Hepatocyte (in vitro differentiated cells): Measurements from ENCODE around the gene S1PR2. TPM values are rescaled to one million over a fixed set of nuclear protein-coding genes. Genes with fewer than 3 reads are reported as not detected.

Experiments used
- DNase-seq: peaks from one replicate; pipeline ENCODE4 v3.0.0-alpha.2; 2016; ENCODE audit warnings: low spot score
- H2AFZ ChIP-seq: fragments of 200-600 bp; sonication (generic); 2 replicates; pipeline ENCODE4 v1.6.0; 2016; ENCODE audit warnings: antibody characterized with exemption, mild to moderate bottlenecking
- H3K27ac ChIP-seq: fragments of 200-600 bp; sonication (generic); 2 replicates; pipeline ENCODE4 v1.5.1; 2016; ENCODE audit warnings: mild to moderate bottlenecking
- H3K27me3 ChIP-seq: fragments of 200-600 bp; sonication (generic); 2 replicates; pipeline ENCODE4 v1.6.1; 2016
- H3K36me3 ChIP-seq: fragments of 200-600 bp; sonication (generic); replicated peaks from 2 replicates; pipeline ENCODE4 v1.5.1; 2016; ENCODE audit warnings: low read depth; ENCODE audit not compliant: insufficient read depth
- H3K4me1 ChIP-seq: fragments of 200-600 bp; sonication (generic); 2 replicates; pipeline ENCODE4 v1.5.1; 2016; ENCODE audit warnings: mild to moderate bottlenecking, moderate library complexity; ENCODE audit not compliant: insufficient read depth
- H3K4me2 ChIP-seq: fragments of 200-600 bp; sonication (generic); 2 replicates; pipeline ENCODE4 v1.6.0; 2016
- H3K4me3 ChIP-seq: fragments of 200-600 bp; sonication (generic); 2 replicates; pipeline ENCODE4 v1.5.1; 2016; ENCODE audit warnings: mild to moderate bottlenecking
- H3K79me2 ChIP-seq: fragments of 200-600 bp; sonication (generic); 2 replicates; pipeline ENCODE4 v1.6.0; 2017; ENCODE audit warnings: mild to moderate bottlenecking
- H3K9me2 ChIP-seq: fragments of 200-600 bp; sonication (generic); replicated peaks from 2 replicates; pipeline ENCODE4 v1.6.0; 2017; ENCODE audit warnings: mild to moderate bottlenecking; ENCODE audit not compliant: insufficient read depth
- H3K9me3 ChIP-seq: fragments of 200-600 bp; sonication (generic); 2 replicates; pipeline ENCODE4 v1.5.1; 2016; ENCODE audit warnings: low read depth, mild to moderate bottlenecking
- H4K20me1 ChIP-seq: fragments of 200-600 bp; sonication (generic); 2 replicates; pipeline ENCODE4 v1.6.0; 2016; ENCODE audit warnings: mild to moderate bottlenecking; ENCODE audit not compliant: insufficient read depth, poor library complexity, severe bottlenecking
- CTCF ChIP-seq: fragments of 200-600 bp; sonication (generic); IDR thresholded peaks from 2 replicates; pipeline ENCODE4 v1.5.1; 2016; ENCODE audit warnings: antibody characterized with exemption, mild to moderate bottlenecking; ENCODE audit not compliant: poor library complexity
- EZH2 ChIP-seq: fragments of 200-600 bp; sonication (generic); IDR thresholded peaks from 2 replicates; pipeline ENCODE4 v1.6.1; 2016; ENCODE audit warnings: antibody characterized with exemption, mild to moderate bottlenecking, borderline replicate concordance
- EZH2phosphoT487 ChIP-seq: fragments of 200-600 bp; sonication (generic); IDR thresholded peaks from one replicate; pipeline ENCODE4 v1.6.1; 2018; ENCODE audit warnings: antibody characterized with exemption, mild to moderate bottlenecking, low read depth, moderate library complexity; ENCODE audit not compliant: unreplicated experiment, severe bottlenecking
- WGBS: methylation state at CpG from one replicate; pipeline ENCODE4 v1.1.6; 2016; ENCODE audit warnings: low lambda C conversion rate; ENCODE audit errors: missing lambda C conversion rate; 5-methylcytosine and 5-hydroxymethylcytosine counted together
- polyA plus RNA-seq: library from polyadenylated mRNA; unstranded; fragments of >200 nt; fragmentation: Nextera tagmentation; extraction: Ambion mirVana; gene quantifications from 2 replicates; pipeline ENCODE4 v1.2.1, GENCODE V29; 2016
- total RNA-seq: library from RNA; depleted of rRNA; stranded (reverse); fragments of >200 nt; gene quantifications from 2 replicates; pipeline ENCODE4 v1.2.3, GENCODE V29; 2014

S1PR2 gene
- total and polyA plus RNA-seq, 2 experiments from 2014 or later: 8.6 to 16.1 TPM

- Histone ChIP-seq H3K9me3 (no peaks in the 10 kb centered on the region), H3K36me3 (no peaks in the 10 kb centered on the region), H3K4me2 (peak overlapping the region; percentile 81), H2AFZ (peak overlapping the region; percentile 31), H3K27me3 (no peaks in the 10 kb centered on the region), H3K27ac (peak overlapping the region; percentile 4), H3K79me2 (peaks cover 42% of the 10 kb centered on the region), H3K4me1 (peaks cover 7% of the 10 kb centered on the region), H3K4me3 (peak overlapping the region; percentile 37), H4K20me1 (no peaks in the 10 kb centered on the region), H3K9me2 (no peaks in the 10 kb centered on the region)
- TF ChIP-seq EZH2phosphoT487 (no peak), CTCF (no peak), EZH2 (no peak)
- no peak for DNase-seq
- WGBS: 33% methylated on average over 6 of the region's 6 CpGs
Measured at GRCh38 chr19:10195199-10195519, 36.0 kb downstream of the S1PR2 start.

DNA sequence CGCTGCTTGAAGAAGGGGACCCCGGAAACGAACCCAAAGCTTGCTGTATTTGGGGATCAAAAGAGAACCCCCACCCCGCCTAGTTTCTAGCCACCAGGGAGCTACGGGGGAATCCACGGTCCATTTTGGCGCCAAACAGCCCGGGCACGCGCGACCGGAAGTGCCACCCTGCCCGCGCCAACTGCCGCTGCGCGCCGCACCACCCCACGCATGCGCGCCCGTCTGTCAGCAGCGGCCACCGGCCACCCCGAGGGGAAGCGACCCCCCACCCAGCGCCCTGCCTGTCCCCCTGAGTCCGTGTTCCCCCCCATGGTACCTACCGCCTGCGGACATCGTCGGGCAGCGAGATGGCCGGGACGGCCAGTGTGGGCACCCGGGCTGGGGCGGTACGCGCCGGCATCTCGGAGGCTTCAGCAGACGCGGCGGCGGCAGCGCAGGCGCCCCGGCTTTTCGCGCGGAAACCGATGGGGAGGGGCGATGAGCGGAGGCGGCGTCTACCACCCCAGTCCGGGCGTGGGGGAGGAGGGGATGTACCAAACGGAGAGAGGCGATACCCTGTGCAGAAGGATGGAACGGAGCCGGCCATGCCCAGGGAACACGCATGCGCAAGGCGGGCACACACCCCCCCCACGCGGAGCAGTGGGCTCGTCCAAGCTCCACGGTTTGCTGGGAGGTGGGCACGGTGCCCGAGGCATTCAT, 36.5 kb downstream of the S1PR2 start, which contains the start of gene DNMT1:
TSS of gene DNMT1 (minus strand) at position 454 of the 699 bp plus-strand sequence. CDS start at position 400, 54 bp downstream.
- DNase-seq: peak; percentile 98
- Histone ChIP-seq H3K27me3 (no peaks in the 10 kb centered on the region), H3K9me3 (no peaks in the 10 kb centered on the region), H3K79me2 (peaks cover 47% of the 10 kb centered on the region), H2AFZ (peak within 1 kb of the TSS; percentile 83), H3K4me1 (peaks cover 7% of the 10 kb centered on the region), H3K36me3 (no peaks in the 10 kb centered on the region), H3K9me2 (no peaks in the 10 kb centered on the region), H4K20me1 (no peaks in the 10 kb centered on the region), H3K4me3 (peak within 1 kb of the TSS; percentile 87), H3K27ac (peak within 1 kb of the TSS; percentile 86), H3K4me2 (peak within 1 kb of the TSS; percentile 99)
- 1% methylated on average over 52 of the region's 71 CpGs for WGBS
- TF ChIP-seq EZH2phosphoT487 (no peak), EZH2 (no peak), CTCF (no peak)

GRCh38 chr19:10193790-10194499, 37.2 kb downstream of the S1PR2 start:
- H3K27me3 ChIP-seq: no peaks in the 10 kb centered on the region
- peak; percentile 23 for DNase-seq
- no peaks in the 10 kb centered on the region for H3K9me2 ChIP-seq
- peaks cover 7% of the 10 kb centered on the region for H3K4me1 ChIP-seq
- H3K9me3 ChIP-seq: no peaks in the 10 kb centered on the region
- peak overlapping the region; percentile 86 for H3K27ac ChIP-seq
- H2AFZ ChIP-seq: peak overlapping the region; percentile 83
- WGBS: 1% methylated on average over 25 of the region's 30 CpGs
- peak overlapping the region; percentile 99 for H3K4me2 ChIP-seq
- H4K20me1 ChIP-seq: no peaks in the 10 kb centered on the region
- H3K79me2 ChIP-seq: peaks cover 54% of the 10 kb centered on the region
- TF ChIP-seq CTCF: no peak
- no peak for TF ChIP-seq EZH2phosphoT487
- no peak for TF ChIP-seq EZH2
- no peaks in the 10 kb centered on the region for H3K36me3 ChIP-seq
- H3K4me3 ChIP-seq: peak overlapping the region; percentile 87
